Epithelial cell of prostate (primary cell): ENCODE results near the gene LDLRAD4.

Experiments used
- DNase-seq: peaks from one replicate; pipeline ENCODE4 v3.0.0-alpha.2; 2011; ENCODE audit warnings: low read depth, low spot score
- H3K27ac ChIP-seq: fragments of 450-650 bp; 2 replicates; pipeline ENCODE4 v1.5.1; 2017; ENCODE audit warnings: mild to moderate bottlenecking

LDLRAD4 gene

GRCh38 chr18:13491138-13491537, 272.6 kb downstream of the LDLRAD4 start:
- no peak overlapping the region for H3K27ac ChIP-seq
- no peak for DNase-seq

GRCh38 chr18:13492314-13492713, 273.8 kb downstream of the LDLRAD4 start:
- no peak overlapping the region for H3K27ac ChIP-seq
- no peak for DNase-seq

- no peak for DNase-seq
- no peak overlapping the region for H3K27ac ChIP-seq
These were observed 274.5 kb downstream of the LDLRAD4 start for GRCh38 chr18:13493079-13493478.

DNA sequence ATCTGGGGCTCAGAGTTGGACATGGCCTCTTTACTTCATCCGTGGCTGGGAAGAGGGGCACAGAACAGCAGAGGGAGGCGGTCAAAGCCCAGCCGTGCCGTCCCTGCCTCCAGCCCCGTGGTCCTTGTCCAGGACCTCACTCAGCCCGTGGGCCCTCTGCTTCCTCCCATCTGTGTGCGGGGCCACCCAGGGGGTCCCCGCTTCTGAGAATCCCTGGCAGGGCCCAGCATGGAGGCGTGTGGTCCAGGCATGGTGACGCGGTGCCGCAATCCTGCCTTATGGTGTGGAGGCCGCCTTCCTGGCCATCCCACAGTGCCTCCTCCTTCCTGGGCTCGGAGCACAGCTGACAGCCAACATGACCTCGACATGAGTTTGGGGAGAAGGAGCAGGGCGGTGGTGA, 275.2 kb downstream of the LDLRAD4 start:
- H3K27ac ChIP-seq = no peak overlapping the region
- DNase-seq = no peak

GRCh38 chr18:13494871-13495445, 276.4 kb downstream of the LDLRAD4 start:
- no peak overlapping the region for H3K27ac ChIP-seq
- DNase-seq = no peak

DNA sequence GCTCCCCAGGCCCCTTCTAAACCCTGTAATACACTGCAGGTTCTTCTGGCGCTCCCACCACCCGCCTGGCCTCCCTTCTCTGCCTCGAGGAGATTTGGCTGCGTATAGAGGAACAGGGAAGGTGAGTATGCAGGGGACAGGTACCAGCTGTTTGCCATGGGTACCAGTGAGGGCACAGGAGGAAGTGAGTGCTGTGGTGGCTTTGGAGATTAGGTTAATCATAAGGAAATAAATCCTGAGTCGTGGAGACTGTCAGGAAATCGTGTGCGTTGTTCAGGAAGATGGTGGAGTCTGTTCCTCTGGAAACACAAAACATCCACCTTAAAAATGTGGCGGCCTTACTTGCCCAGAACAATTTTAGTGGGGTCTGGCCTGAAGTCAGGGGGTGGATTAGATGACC, 277.4 kb downstream of the LDLRAD4 start:
- DNase-seq = no peak
- H3K27ac ChIP-seq = no peak overlapping the region

GRCh38 chr18:13496691-13497281, 278.2 kb downstream of the LDLRAD4 start:
- H3K27ac ChIP-seq = no peak overlapping the region
- no peak for DNase-seq

- no peak for DNase-seq
- no peak overlapping the region for H3K27ac ChIP-seq
These were observed 281.2 kb downstream of the LDLRAD4 start for GRCh38 chr18:13499803-13500202.

GRCh38 chr18:13500227-13500865, 281.8 kb downstream of the LDLRAD4 start:
- H3K27ac ChIP-seq = peak overlapping the region; percentile 22
- peak; percentile 58 for DNase-seq

- H3K27ac ChIP-seq = peak overlapping the region; percentile 22
- DNase-seq = peak; percentile 77
These were observed 282.4 kb downstream of the LDLRAD4 start for GRCh38 chr18:13500869-13501542.

GRCh38 chr18:13501543-13501887, 283.0 kb downstream of the LDLRAD4 start:
- H3K27ac ChIP-seq = no peak overlapping the region
- DNase-seq = no peak

DNA sequence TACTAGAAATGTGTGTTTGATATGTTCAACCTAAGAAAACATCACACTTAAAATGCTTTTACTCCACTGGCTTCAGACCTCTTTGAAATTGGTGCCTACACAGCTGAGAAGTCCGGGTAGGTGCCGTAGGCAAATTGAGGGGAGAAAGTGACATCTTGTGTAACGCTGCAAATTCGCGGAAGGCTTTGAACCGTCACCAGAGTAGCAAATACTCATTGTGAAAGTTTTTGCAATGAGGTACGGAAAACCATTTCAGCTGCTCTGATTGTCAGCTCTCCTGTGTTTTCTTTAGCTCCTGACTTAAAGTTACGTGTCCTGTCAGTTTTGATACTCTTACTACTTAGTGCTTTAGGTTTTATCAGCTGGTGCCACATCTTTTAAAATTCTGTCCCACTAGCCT, 283.3 kb downstream of the LDLRAD4 start:
- no peak overlapping the region for H3K27ac ChIP-seq
- DNase-seq = no peak

GRCh38 chr18:13502585-13502984, 284.0 kb downstream of the LDLRAD4 start:
- H3K27ac ChIP-seq = no peak overlapping the region
- DNase-seq = no peak

DNA sequence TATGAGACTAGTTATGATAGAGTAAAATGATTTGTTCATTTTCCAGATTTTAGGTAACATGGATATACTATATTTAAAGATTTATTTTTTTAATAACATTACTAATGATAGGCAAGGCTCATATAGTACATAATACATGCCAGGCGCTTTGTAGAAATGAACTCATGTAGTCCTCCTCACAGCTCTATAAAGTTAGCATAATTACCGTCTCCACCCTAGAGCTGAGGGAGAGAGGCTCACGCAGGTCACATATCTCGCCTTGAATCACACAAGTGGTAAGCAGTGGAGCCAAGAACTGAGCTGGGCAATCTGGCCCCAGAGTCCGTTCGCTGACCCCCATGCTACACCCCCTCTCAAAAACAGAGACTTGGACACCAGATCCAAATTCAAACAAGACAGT, 285.3 kb downstream of the LDLRAD4 start:
- H3K27ac ChIP-seq = no peak overlapping the region
- no peak for DNase-seq

- DNase-seq = no peak
- H3K27ac ChIP-seq = no peak overlapping the region
These were observed 287.3 kb downstream of the LDLRAD4 start for GRCh38 chr18:13505780-13506345.

GRCh38 chr18:13510594-13510993, 292.0 kb downstream of the LDLRAD4 start:
- DNase-seq = no peak
- H3K27ac ChIP-seq = no peak overlapping the region

DNA sequence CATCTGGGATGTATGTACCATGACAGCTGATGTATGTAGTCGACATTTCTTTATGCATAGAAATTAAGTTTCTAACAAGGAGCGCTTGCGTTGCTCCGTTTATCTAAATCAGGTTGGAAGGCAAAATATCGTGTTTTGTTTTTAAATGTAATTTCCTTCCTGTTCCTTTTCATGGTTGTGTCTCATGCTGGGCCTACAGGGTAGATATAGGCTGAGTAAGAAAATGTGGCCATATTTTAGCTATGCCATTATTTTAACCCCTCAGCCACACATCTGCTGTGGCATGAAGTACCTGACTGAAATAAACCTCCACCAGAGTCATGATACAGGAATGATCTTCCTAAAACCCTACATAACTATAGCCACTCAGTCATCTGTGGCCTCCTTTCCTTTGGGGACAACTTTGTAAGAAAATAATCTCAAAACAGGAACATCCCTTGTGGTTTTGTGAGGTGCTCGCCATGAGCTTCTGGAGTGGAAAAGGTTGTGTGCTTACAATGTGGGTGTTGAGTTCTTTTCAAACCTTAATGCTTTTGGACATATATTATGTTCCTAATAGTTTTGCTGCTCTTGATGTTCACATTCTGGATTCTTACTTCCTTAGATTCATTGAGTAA, 293.5 kb downstream of the LDLRAD4 start:
- DNase-seq = no peak
- H3K27ac ChIP-seq = no peak overlapping the region

- no peak overlapping the region for H3K27ac ChIP-seq
- DNase-seq = no peak
These were observed 294.5 kb downstream of the LDLRAD4 start for GRCh38 chr18:13513021-13513420.

- DNase-seq = no peak
- no peak overlapping the region for H3K27ac ChIP-seq
These were observed 294.9 kb downstream of the LDLRAD4 start for GRCh38 chr18:13513481-13513880.

GRCh38 chr18:13514558-13514957, 296.0 kb downstream of the LDLRAD4 start:
- no peak for DNase-seq
- H3K27ac ChIP-seq = no peak overlapping the region

DNA sequence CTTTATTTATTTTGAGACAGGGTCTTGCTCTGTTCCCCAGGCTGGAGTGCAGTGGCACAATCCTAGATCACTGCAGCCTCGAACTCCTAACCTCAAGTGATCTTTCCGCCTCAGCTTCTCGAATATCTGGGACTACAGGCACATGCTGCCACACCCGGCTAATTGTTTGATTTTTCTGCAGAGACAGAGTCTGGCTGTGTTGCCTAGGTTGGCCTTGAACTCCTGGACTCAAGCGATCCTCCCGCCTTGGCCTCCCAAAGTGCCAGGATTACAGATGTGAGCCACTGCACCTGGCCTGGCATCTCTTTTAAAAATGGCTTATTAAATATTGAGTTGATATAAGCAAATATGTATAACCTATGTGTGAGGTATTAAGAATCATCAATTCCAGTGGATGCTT, 298.3 kb downstream of the LDLRAD4 start:
- no peak for DNase-seq
- no peak overlapping the region for H3K27ac ChIP-seq
